GM18517 (cell line): ENCODE data around the gene SCN1A.

Source experiments
- ATAC-seq: cut with Tn5 transposase; IDR thresholded peaks from one replicate; pipeline ENCODE4 v1.9.1; 2021; ENCODE audit warnings: mild to moderate bottlenecking, moderate library complexity; ENCODE audit not compliant: unreplicated experiment

The SCN1A gene

GRCh38 chr2:166084301-166084700 lies 43.5 kb downstream of the SCN1A start:
- ATAC-seq, result no peak

- no peak for ATAC-seq
Measured at GRCh38 chr2:166082736-166083135, 45.1 kb downstream of the SCN1A start.

DNA sequence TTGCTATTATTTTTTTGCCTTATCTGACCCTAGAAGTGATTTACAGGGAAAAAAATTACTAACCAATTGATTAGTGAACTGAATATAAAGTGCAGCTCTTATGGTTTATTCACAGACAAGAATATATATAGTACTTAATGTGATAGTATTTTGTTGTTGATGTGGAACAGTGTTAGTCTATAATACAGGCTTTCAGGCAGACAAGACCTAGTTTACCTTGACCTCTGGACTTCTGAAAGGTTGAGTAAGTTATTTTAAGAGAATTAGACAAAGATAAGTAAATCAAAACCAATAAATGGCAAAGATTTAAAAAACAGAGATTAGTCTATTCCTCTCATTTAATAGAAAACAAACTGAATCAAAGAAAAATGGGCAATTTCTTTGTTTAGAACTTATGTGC lies 46.0 kb downstream of the SCN1A start:
- ATAC-seq, result no peak

DNA sequence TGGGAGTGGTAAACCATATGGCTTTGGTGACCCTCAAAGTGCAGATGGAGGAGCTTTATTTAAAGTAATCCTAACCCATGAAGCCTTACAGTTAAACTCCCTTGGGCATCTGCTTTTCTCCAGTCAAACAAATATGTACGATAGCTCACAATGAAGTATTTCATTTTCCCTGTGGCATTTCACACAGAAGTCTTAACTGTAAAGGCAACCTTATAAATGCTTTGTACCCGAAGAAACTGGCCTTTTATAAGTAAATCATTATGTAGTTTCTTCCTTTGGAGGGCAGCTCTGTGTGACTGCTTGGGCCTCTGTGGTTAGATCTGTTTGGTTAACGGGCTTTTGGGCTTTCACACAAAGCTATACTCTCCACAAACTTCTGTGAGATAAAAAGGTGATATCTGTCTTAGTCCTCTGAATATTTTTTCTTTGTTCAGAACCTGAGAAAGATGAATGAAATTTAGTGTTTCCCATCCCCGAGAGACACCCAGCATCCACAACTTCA lies 46.6 kb downstream of the SCN1A start:
- no peak for ATAC-seq

DNA sequence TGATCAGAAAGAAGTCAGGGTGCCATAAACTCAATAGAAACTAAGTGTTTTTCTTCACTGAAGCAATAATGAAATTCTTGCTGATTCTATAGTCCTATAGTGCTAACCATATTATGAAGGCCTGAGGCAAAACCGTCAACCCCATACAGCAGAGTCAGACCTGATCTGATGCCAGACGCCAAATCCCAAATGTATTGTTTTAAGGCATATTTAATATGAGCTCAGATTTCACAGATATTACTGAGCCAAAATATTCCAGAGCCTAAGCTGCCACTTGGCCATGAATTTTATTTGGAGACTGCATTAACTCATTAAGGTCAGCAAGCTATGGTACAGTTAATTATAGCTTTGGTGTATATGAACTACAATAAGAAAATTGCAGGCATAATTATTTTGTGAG lies 53.4 kb downstream of the SCN1A start:
- no peak for ATAC-seq

GRCh38 chr2:166074011-166074410 lies 53.8 kb downstream of the SCN1A start:
- ATAC-seq, result no peak

DNA sequence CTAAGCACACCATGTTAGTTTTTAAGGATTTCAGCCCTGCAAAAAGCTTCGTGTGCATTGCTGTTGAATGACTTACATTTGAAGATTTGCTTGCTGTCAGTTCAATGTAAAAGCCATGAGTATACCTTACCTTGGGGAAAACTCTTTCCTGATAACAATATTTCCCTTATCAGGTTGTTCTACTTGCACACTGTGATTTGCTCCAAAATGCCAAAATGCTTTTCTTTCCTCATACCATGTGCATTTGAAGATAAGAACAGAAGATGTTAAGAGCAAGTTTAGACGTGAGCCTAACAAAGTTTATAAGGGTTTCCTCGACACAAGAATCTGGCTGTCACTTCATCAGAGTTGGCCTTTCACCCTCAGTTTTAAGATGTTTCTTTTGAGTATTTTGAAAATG lies 57.6 kb downstream of the SCN1A start:
- ATAC-seq, result no peak

- ATAC-seq, result no peak
Measured at GRCh38 chr2:166068981-166069380, 58.8 kb downstream of the SCN1A start.

DNA sequence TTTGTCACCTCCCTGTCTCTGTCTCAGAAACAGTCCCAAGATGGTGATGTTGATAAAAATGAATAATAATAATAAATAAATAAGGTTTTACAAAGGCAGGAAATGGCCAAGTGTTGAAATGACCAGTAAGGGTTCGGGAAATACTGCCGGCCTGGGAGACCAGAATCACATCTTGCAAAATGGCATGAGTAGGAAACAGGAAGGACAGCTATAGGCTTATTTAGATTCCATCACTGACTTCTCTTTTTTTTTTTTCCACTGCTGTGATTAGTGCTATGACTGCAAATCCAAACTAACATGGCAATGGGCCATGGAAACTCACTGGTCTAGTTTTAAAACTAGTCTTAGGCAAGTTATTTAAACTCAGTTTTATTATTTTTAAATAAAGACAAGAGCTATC lies 60.6 kb downstream of the SCN1A start:
- ATAC-seq, result no peak

GRCh38 chr2:166060191-166060590 lies 67.6 kb downstream of the SCN1A start:
- no peak for ATAC-seq

- ATAC-seq, result no peak
Measured at GRCh38 chr2:166057370-166058164, 70.3 kb downstream of the SCN1A start.

DNA sequence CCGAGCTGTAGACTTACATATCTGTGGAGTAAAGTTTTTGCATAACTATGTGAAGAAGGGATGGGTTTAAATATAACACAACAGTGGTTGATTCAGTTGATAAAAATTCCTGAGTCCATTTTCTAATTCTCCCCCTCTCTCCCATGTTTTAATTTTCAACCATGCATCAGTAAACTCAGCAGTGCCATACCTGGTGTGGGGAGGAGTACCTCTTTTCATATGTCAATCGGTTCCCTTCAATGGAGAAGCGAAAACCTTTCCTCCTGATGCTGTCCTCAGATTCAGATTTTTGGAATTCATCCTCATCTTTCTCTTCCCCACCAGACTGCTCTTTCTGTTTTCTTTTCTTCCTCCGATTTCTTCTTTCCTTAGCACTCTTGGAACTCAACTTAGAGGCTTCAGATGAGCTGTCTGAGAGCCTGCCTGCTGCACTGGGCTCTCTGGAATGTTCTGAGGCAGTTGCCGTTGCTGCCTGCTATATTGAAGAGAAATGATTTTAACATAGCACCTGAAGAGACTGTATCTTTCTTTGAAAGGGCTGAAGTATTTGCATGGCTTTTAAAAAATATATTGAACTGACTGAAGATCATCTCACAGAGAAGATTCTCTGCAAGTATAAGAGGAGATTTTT lies 82.9 kb downstream of the SCN1A start:
- no peak for ATAC-seq

- ATAC-seq, result no peak
Measured at GRCh38 chr2:166042768-166043390, 84.9 kb downstream of the SCN1A start.

GRCh38 chr2:166042356-166042755 lies 85.5 kb downstream of the SCN1A start:
- ATAC-seq, result no peak

DNA sequence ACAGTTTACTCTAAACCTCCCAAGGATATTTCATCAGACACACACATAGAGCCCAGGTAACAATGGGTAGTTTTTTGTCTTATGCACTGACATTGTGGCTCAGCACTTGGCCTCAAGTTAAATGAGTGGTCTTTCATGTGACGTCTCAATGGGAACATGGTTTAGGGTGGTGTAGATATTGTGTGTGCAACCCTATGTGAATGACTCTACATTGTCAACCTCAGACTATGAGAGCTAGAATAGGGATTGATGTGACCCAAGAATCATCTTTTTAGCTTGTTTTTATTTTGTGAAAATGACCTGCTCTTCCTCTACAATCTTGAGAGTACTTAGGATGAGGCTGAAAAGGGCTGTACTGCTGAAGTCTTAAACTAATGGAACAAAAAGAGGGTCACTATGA lies 86.2 kb downstream of the SCN1A start:
- no peak for ATAC-seq

DNA sequence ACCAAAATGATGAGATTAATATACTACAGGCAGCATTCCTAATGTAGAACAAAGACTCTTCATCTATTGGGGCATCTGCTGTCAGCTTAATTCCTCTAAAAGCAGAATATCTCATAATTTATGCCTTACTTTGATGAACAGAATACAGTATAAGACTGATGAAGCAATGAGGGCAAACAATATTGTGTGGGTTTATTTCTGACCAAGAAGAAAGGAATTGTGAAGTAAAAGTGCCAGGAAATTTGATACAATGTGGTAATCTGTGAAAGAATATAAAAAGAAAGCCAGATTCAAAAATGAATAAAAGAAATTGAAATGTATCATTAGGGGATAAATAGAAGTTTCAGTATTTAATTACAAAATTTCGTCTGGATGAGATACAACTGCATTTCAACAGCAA lies 95.5 kb downstream of the SCN1A start:
- no peak for ATAC-seq

DNA sequence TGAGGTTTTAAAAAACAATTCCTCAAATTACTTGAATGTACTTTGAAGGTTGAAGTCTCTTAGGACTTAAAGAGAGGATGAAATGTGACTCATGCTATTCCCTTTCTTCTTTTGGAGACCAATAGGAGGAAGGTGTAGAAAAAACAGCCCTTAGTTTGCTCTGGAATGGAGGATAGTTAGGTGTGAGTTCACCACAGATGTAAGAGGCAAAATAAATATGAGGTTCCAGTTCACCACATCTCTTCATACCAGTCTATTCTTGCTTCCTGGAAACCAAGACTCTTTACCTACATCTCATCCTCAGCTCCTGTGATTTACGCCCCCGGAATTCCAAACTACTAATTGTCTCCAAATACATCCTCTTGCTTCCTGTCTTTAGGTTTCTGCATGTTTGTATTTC lies 96.8 kb downstream of the SCN1A start:
- ATAC-seq, result no peak

DNA sequence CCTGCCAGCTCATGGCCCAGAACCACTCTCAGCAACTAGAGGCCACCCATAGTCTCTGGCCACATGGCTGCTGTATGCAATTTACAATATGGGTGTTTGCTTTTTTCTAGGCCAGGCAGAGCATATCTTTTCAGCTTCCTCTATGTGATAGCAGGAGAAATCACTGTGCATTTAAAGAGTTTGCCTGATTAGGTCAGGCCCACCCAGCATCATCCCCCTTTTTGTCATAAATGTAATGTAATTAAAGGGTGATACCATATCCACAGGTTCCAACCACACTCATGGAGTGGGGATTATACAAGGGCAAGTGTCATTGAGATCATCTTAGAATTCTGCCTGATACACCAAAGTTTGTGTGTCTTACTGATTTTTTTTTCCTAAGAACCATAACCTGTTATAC lies 102.5 kb downstream of the SCN1A start:
- ATAC-seq, result no peak

- ATAC-seq, result no peak
Measured at GRCh38 chr2:166017208-166017607, 110.6 kb downstream of the SCN1A start.

DNA sequence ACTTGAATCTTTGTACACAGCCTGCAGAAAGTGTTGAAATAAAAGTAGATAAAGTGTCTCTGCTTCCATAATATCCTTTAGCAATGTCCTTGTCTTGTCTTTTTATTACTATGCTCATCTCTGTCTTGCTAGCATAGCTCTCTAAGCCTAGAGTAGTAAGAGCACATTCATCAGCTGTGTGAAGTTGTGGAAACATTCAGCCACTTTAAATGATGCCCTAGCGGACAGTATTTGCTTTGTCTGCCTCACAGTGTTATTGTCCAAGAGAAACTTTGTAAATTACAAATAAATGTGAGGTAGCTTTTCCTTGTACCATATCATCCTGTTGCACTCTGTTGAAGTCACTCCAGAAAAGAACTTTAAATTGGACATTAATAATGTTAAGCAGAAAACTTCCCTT lies 113.9 kb downstream of the SCN1A start:
- ATAC-seq, result no peak

DNA sequence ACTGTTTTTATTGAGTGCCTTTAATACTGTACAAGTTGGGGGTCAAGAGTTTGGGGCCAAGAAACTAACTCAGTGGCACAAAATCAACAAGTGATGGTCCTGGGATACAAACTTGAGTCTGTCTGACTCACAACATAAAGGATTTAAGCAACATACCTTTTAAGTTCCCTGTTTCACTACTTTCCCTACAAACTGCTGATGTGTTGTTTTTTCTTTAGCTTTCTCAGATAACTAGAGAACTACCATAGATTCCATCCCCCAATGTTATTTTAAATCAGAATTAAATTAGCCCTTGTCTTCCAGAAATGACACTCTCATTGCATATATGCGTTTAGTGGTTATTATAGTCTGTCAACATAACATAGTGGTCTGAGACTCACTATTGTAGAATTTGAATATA lies 116.2 kb downstream of the SCN1A start:
- no peak for ATAC-seq

DNA sequence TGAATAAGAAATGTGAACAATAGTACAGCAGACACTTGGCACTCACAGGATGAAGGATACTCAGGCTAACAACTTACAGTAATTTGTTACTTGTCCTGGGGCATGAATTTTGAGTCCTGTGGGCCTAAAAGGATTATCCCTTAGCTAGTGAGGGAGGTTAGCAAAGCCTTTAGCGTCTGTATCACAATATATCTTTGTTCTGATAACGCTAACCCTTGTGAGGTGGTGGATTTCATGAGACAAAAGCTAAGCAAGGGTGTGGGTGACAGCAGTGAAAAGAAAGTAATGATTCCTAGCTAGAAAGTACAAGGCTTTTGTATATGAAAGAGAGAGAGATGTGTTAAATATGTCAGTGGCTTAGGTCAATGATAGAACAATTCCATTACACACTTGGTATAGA lies 127.4 kb downstream of the SCN1A start:
- ATAC-seq, result no peak
